SK-MEL-5 (cell line): ENCODE measurements around the gene KRTAP19-2. TPM values are rescaled to one million over a fixed set of nuclear protein-coding genes. Genes with fewer than 3 reads are reported as not detected.

ENCODE experiments used
- DNase-seq: peaks from one replicate; pipeline ENCODE4 v3.0.0-alpha.2; 2016; ENCODE audit warnings: low read depth, low spot score
- in situ Hi-C: cut with HindIII; loops from 2 replicates; pipeline ENCODE4 v1.10.0; 2016; ENCODE audit warnings: low sequenced_read_pairs, high pct_unique_total_duplicates, low pct_unique_long_range_greater_than_20kb
- small RNA-seq, 2 experiments: library from RNA; depleted of rRNA; stranded (forward); fragments of <200 nt; gene quantifications; one replicate each; pipeline ENCODE3, GENCODE V24; 2014
- total RNA-seq: library from RNA; depleted of rRNA; stranded (reverse); fragments of >200 nt; shearing (Covaris generic); gene quantifications from 2 replicates; pipeline ENCODE4 v1.2.3, GENCODE V29; 2014; rRNA removed

Gene KRTAP19-2
- total RNA-seq, 1 experiment from 2014 or later: not detected

GRCh38 chr21:30439975-30440374 lies 47.3 kb downstream of the KRTAP19-2 start, which contains the start of gene KRTAP15-1:
Gene KRTAP15-1 (plus strand): TSS chr21:30440275. CDS start chr21:30440328, 53 bp downstream.
- in situ Hi-C loops: no loop called here
- DNase-seq: no peak

Small RNAs within 50 kb of the gene (small RNA-seq; reads per million reads assigned to genes)
- gene AP000567.1 (0 to 0.05 reads per million in 2 experiments), gene KRTAP19-10P (0 reads per million in 2 experiments), gene KRTAP19-11P (0 reads per million in 2 experiments), gene KRTAP19-9P (0 reads per million in 2 experiments)

Other genes with a start within 250 kb of the KRTAP19-2 start
- not detected in 2 replicates for gene KRTAP24-1, start 204.5 kb downstream of the KRTAP19-2 start, total RNA-seq
- gene KRTAP25-1, start 197.9 kb downstream of the KRTAP19-2 start, total RNA-seq: not detected in 2 replicates
- gene KRTAP26-1, start 167.1 kb downstream of the KRTAP19-2 start, total RNA-seq: not detected in 2 replicates
- gene KRTAP27-1, start 149.7 kb downstream of the KRTAP19-2 start, total RNA-seq: not detected in 2 replicates
- gene KRTAP23-1, start 138.8 kb downstream of the KRTAP19-2 start, total RNA-seq: not detected in 2 replicates
- not detected in 2 replicates for gene KRTAP13-2, start 115.2 kb downstream of the KRTAP19-2 start, total RNA-seq
- not detected in 2 replicates for gene KRTAP13-1, start 91.4 kb downstream of the KRTAP19-2 start, total RNA-seq
- not detected in 2 replicates for gene KRTAP13-3, start 61.5 kb downstream of the KRTAP19-2 start, total RNA-seq
- not detected in 2 replicates for gene KRTAP13-4, start 57.2 kb downstream of the KRTAP19-2 start, total RNA-seq
- not detected in 2 replicates for gene KRTAP15-1, start 47.2 kb downstream of the KRTAP19-2 start, total RNA-seq
- gene KRTAP19-1, start 7.1 kb downstream of the KRTAP19-2 start, total RNA-seq: 0.34 and 1.3 TPM in 2 replicates
- gene KRTAP19-3, start 4.6 kb upstream of the KRTAP19-2 start, total RNA-seq: not detected in 2 replicates
- not detected in 2 replicates for gene KRTAP19-4, start 9.7 kb upstream of the KRTAP19-2 start, total RNA-seq
- gene KRTAP19-5, start 14.7 kb upstream of the KRTAP19-2 start, total RNA-seq: not detected in 2 replicates
- not detected in 2 replicates for gene KRTAP19-6, start 54.4 kb upstream of the KRTAP19-2 start, total RNA-seq
- gene KRTAP19-7, start 73.9 kb upstream of the KRTAP19-2 start, total RNA-seq: not detected in 2 replicates
- gene KRTAP22-2, start 103.0 kb upstream of the KRTAP19-2 start, total RNA-seq: not detected in 2 replicates
- not detected in 2 replicates for gene KRTAP6-3, start 105.0 kb upstream of the KRTAP19-2 start, total RNA-seq
- gene KRTAP6-2, start 111.5 kb upstream of the KRTAP19-2 start, total RNA-seq: not detected in 2 replicates
- not detected in 2 replicates for gene KRTAP22-1, start 113.7 kb upstream of the KRTAP19-2 start, total RNA-seq
- gene KRTAP6-1, start 126.5 kb upstream of the KRTAP19-2 start, total RNA-seq: not detected in 2 replicates
- gene KRTAP20-1, start 129.0 kb upstream of the KRTAP19-2 start, total RNA-seq: not detected in 2 replicates
- gene KRTAP20-4, start 133.2 kb upstream of the KRTAP19-2 start, total RNA-seq: not detected in 2 replicates
- not detected in 2 replicates for gene KRTAP20-2, start 147.8 kb upstream of the KRTAP19-2 start, total RNA-seq
- gene KRTAP20-3, start 155.4 kb upstream of the KRTAP19-2 start, total RNA-seq: not detected in 2 replicates
- not detected in 2 replicates for gene KRTAP21-3, start 231.3 kb upstream of the KRTAP19-2 start, total RNA-seq